ENCODE results near the gene LIMS1.
"Not testable (repeated sequence)": the region's sequence is repeated elsewhere in the genome, so short reads cannot be mapped to it uniquely, and the experiment has no call there.

DNA sequence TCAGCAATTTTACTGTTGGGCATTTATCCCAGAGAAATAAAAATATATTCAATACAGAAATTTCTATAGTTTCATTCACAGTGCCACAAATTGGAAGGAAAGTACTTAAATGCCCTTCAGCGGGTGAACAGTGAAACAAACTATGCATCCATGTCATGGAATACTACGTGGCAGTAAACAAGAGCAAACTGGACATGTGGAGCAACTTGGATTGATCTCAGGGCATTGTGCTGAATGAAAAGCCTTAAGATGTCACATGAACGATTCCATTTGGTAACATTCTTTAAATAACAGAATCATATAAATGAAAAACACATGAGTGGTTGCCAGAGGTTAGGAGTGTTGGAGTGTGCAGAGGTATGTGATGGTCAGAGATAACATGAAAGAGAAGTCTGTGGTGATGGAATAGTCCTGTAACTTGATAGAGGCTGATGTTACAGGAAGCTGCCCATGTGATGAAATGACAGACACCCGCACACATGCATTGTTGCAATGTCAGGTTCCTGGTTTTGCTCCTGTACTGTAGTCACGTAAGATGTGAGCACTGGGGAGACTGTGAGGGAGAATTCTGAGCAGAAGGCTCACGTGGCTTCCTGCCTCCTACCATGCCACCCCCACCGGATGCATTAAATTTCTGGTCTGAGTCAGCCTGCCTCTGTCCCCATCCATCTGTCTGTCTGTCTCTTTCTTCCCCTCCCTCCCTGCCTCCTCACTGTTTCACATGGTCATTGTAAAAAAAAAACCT, 118.1 kb downstream of the LIMS1 start:
- TF ChIP-seq, protein P1, sequence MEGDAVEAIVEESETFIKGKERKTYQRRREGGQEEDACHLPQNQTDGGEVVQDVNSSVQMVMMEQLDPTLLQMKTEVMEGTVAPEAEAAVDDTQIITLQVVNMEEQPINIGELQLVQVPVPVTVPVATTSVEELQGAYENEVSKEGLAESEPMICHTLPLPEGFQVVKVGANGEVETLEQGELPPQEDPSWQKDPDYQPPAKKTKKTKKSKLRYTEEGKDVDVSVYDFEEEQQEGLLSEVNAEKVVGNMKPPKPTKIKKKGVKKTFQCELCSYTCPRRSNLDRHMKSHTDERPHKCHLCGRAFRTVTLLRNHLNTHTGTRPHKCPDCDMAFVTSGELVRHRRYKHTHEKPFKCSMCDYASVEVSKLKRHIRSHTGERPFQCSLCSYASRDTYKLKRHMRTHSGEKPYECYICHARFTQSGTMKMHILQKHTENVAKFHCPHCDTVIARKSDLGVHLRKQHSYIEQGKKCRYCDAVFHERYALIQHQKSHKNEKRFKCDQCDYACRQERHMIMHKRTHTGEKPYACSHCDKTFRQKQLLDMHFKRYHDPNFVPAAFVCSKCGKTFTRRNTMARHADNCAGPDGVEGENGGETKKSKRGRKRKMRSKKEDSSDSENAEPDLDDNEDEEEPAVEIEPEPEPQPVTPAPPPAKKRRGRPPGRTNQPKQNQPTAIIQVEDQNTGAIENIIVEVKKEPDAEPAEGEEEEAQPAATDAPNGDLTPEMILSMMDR (IDR thresholded peaks at IDR 0.05), result not testable (repeated sequence)
- TF ChIP-seq POLR2A (IDR thresholded peaks at IDR 0.05), result not testable (repeated sequence)
